GM18507 (cell line): ENCODE data around the gene GFOD2.

Experiments
- DNase-seq: peaks from one replicate; pipeline ENCODE4 v3.0.0; 2011; ENCODE audit warnings: low read depth; ENCODE audit not compliant: insufficient read length; ENCODE audit errors: extremely low spot score
- FAIRE-seq: peaks from 2 replicates; lab custom pipeline; 2011; peaks lifted over from hg19 to GRCh38; lab: Jason Lieb, UNC

The GFOD2 gene

GRCh38 chr16:67661886-67662652 is 57.0 kb downstream of the GFOD2 start:
- FAIRE-seq, result no peak

GRCh38 chr16:67661101-67661761 is 57.9 kb downstream of the GFOD2 start:
- no peak for DNase-seq
- FAIRE-seq, result no peak

More at GRCh38 chr16:67661886-67662652, 57.0 kb downstream of the GFOD2 start:
- no peak for DNase-seq

GRCh38 chr16:67660564-67661028 is 58.5 kb downstream of the GFOD2 start, which contains the start of gene PARD6A:
TSS of gene PARD6A (plus strand) at chr16:67660960. CDS start at chr16:67661039, 79 bp downstream.
- DNase-seq (peak; percentile 99), FAIRE-seq (peak; percentile 98)

- FAIRE-seq (no peak), DNase-seq (peak; percentile 100)
Observed at GRCh38 chr16:67659675-67660563, 59.2 kb downstream of the GFOD2 start, which contains the start of gene ACD. TSS of gene ACD (minus strand) at chr16:67660260. CDS start at chr16:67660220, 40 bp downstream.

- FAIRE-seq (no peak), DNase-seq (no peak)
Observed at GRCh38 chr16:67658849-67659674, 60.1 kb downstream of the GFOD2 start.

- DNase-seq, result no peak
- no peak for FAIRE-seq
Observed at GRCh38 chr16:67657751-67658518, 61.2 kb downstream of the GFOD2 start.

GRCh38 chr16:67657017-67657608 is 62.0 kb downstream of the GFOD2 start:
- FAIRE-seq, result no peak
- DNase-seq, result no peak

GRCh38 chr16:67656344-67657016 is 62.6 kb downstream of the GFOD2 start:
- FAIRE-seq (no peak), DNase-seq (no peak)

GRCh38 chr16:67655363-67655762 is 63.8 kb downstream of the GFOD2 start:
- FAIRE-seq (no peak), DNase-seq (no peak)

GRCh38 chr16:67654403-67654911 is 64.7 kb downstream of the GFOD2 start:
- no peak for FAIRE-seq
- DNase-seq, result no peak

- FAIRE-seq (no peak), DNase-seq (no peak)
Observed at GRCh38 chr16:67653789-67654402, 65.2 kb downstream of the GFOD2 start.

- FAIRE-seq, result no peak
- DNase-seq, result no peak
Observed at GRCh38 chr16:67653128-67653788, 65.9 kb downstream of the GFOD2 start.

- DNase-seq, result no peak
Observed at GRCh38 chr16:67652578-67653127, 66.5 kb downstream of the GFOD2 start.

GRCh38 chr16:67651847-67652246 is 67.3 kb downstream of the GFOD2 start:
- no peak for DNase-seq
- FAIRE-seq, result no peak

More at GRCh38 chr16:67652578-67653127, 66.5 kb downstream of the GFOD2 start:
- FAIRE-seq, result no peak

- DNase-seq (no peak), FAIRE-seq (no peak)
Observed at GRCh38 chr16:67651039-67651438, 68.1 kb downstream of the GFOD2 start.

GRCh38 chr16:67650023-67650422 is 69.1 kb downstream of the GFOD2 start:
- no peak for FAIRE-seq
- no peak for DNase-seq
